NCI-H510A (cell line): ENCODE data around the gene B4GALT2.

Experiments used
- DNase-seq: peaks from one replicate; lab custom pipeline; 2025; lab: John Stamatoyannopoulos, UW

The B4GALT2 gene

DNA sequence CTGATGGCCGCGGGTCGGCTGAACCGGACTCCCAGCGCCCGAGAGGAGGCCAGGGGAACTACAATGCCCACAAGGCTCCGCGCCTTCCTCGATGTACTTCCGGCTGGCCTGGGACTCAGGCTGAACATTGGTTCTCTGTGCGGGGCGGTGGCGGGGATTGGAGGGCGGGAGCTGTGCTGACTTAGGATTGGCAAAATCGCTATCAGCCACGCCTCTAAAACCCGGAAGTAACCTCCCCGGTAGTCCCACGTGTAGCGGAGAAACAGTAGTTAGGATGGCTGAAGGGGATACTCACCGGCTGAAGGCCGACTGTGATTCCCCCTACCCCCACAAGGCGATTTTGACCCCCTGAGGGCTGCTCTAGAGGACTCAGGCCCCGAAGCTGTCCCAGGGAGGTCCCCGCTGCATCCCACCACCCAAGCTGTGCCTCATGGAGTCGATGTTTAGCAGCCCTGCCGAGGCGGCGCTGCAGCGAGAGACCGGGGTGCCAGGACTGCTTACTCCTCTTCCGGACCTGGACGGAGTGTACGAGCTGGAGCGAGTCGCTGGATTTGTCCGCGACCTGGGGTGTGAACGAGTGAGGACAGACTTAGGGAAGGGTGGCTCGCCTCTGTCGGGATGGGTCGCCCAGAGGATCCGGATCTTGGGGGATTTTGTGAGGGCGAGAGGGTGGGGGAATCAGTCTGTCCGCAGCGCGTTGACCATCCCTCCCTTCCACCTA is 9.1 kb upstream of the B4GALT2 start, which contains the start of gene DPH2:
Gene DPH2, plus strand, starts transcription at position 265 of the 721 bp plus-strand sequence. Its CDS starts 166 bp downstream, at position 431.
- DNase-seq, result peak; percentile 100

DNA sequence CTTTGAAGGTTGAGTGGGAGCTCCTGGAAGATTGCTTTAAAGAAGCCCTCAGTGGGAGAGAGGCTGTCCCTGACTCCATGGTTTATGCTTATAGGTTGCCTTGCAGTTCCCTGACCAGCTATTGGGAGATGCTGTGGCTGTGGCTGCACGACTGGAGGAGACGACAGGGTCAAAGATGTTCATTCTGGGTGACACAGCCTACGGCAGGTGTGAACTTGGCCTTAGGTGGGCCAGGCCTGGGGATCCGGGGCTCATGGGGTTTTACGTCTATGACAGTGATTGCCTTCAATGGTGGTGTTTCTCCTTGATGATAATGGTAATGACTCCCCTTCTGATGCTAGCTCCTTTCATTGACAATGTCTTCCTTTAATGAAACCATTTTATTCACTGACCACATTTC is 8.5 kb upstream of the B4GALT2 start:
- DNase-seq, result no peak

DNA sequence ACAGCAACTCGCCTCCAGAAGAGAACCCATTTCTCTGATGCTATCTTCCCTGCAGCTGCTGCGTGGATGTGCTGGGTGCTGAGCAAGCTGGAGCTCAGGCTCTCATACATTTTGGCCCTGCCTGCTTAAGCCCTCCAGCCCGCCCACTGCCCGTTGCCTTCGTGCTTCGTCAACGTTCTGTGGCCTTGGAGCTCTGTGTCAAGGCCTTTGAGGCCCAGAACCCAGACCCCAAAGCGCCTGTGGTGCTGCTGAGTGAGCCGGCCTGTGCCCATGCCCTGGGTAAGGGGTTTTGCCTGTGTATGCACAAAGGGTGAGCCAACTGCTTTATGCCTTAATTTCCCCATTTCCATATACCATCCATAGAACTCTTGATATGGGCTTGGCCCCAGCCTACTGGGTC is 8.1 kb upstream of the B4GALT2 start:
- DNase-seq, result no peak

DNA sequence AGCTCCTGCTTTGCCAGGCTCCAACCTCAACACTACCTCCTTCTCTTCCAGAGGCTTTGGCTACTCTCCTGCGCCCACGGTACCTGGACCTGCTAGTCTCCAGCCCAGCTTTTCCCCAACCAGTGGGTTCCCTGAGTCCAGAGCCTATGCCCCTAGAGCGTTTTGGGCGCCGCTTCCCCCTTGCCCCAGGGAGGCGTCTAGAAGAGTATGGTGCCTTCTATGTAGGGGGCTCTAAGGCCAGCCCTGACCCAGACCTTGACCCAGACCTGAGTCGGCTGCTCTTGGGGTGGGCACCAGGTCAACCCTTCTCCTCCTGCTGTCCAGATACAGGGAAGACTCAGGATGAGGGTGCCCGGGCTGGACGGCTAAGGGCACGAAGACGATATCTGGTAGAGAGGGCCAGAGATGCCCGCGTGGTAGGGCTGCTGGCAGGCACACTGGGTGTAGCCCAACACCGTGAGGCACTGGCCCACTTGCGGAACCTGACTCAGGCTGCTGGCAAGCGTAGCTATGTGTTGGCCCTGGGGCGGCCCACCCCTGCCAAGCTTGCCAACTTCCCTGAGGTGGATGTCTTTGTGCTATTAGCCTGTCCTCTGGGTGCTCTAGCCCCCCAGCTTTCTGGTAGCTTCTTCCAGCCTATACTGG is 7.6 kb upstream of the B4GALT2 start:
- DNase-seq, result no peak

DNA sequence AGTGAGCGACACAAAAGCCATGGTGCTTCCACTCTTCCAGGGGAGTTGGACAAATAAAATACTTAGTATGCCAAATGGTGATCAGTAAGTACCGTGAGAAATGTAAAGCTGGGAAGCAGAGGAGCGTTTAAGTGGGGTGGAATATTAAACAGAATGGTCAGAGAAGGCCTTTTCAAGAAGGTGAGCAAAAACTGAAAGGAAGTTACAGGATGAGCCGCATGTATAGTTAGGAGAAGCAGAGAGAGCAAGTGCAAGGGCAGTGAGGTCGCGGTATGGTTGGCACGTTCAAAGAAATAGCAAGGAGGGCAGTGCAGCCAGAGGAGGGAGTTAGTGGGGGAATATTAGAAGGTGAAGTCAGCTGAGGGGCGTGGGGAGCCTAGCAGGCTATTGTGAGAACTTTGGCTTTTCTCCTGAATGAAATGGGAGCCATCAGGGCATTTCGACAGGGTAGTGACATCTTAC is 5.0 kb upstream of the B4GALT2 start:
- peak; percentile 92 for DNase-seq

DNA sequence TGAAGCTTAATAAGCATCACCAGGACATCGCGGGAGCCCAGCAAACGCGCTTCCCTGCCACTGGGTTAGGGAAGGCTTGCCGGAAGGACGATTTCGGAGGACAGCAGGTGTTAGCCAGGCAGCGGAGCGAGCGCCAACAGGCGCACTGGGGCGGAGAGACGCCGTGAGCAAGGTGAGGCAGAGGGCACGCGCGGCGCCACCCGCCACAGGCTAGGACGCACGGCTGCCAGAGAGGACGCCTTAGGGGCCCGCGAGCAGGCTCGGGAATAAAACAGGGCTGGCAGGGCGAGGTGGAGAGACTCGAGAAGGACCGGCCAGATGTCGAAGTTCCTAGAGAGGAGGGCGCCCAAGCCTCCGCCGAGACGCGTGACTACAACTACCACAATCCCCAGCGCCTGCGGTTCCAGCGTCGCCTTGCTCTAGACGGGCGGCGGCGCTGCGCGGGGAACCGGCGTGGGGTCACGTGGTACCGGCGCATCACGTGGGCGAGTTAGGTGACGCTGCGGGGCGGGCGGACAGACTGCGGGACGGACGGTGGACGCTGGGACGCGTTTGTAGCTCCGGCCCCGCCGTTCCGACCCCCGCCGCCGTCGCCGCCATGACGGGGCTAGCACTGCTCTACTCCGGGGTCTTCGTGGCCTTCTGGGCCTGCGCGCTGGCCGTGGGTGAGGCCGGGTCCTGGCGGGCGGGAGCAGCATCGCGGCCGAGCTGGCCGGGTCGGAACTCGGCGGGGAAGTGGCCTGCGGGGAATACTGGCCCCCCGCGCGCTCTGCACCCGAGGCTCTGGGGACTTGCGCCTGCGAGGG is 4.4 kb upstream of the B4GALT2 start, which contains the start of gene ATP6V0B:
Gene ATP6V0B, plus strand, starts transcription at position 518 of the 806 bp plus-strand sequence. Its CDS starts 81 bp downstream, at position 599.
- DNase-seq, result peak; percentile 100

DNA sequence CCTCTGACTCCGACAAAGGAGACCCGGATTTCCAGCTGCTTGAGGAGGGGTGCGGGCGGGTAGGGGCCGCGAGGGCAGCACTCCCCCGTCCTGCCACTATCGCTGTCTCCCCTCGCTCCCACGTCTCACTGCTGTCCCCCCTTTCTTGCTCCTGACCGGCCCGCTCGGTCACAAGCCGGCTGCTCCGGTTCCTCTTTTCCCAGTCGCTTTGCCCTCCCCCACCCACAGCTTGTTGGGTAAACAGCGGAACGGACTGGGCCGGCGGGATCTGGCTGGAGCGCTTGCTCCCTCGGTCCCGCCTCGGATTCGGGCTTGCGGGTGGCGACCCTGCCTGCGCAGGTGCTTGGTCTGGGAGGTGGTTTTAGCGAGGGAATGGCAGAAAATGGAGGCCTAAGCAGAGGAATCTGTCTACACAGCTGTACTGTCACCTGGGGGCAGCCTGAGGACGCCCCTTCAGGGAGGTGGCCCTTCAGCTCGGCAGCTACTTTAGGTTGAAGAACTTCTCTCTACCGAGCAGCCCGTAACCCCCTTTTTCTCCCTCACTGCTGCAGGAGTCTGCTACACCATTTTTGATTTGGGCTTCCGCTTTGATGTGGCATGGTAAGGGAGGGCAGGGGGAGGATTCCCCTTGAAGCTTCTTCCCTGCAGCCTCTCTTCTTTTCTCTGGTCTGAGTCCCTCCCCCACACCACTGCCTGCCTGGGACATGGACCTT is 3.6 kb upstream of the B4GALT2 start:
- DNase-seq, result peak; percentile 67

DNA sequence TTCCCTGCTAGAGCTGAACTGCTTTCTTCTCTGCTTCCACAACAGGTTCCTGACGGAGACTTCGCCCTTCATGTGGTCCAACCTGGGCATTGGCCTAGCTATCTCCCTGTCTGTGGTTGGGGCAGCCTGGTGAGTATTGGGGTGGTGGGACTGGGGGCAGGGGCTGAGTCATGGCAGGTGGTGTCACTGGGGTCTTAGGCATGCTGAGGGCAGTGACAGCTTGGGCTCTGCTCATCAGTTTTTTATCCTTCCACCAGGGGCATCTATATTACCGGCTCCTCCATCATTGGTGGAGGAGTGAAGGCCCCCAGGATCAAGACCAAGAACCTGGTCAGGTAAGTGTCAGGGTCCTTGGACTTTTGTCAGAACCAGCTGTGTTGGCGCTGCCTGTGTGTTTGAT is 3.0 kb upstream of the B4GALT2 start:
- DNase-seq, result no peak

DNA sequence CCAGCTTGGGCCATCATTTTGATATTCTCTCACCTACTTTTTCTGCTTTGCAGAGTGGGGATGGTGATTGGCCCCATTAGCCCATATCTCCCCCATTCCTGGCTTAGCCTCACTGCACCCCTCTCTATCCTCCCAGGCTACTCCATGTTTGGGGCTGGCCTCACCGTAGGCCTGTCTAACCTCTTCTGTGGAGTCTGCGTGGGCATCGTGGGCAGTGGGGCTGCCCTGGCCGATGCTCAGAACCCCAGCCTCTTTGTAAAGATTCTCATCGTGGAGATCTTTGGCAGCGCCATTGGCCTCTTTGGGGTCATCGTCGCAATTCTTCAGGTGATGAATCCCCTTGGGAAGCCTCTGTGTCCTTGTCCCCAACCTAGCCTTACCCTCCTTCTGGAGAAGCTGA is 2.1 kb upstream of the B4GALT2 start:
- DNase-seq, result no peak

DNA sequence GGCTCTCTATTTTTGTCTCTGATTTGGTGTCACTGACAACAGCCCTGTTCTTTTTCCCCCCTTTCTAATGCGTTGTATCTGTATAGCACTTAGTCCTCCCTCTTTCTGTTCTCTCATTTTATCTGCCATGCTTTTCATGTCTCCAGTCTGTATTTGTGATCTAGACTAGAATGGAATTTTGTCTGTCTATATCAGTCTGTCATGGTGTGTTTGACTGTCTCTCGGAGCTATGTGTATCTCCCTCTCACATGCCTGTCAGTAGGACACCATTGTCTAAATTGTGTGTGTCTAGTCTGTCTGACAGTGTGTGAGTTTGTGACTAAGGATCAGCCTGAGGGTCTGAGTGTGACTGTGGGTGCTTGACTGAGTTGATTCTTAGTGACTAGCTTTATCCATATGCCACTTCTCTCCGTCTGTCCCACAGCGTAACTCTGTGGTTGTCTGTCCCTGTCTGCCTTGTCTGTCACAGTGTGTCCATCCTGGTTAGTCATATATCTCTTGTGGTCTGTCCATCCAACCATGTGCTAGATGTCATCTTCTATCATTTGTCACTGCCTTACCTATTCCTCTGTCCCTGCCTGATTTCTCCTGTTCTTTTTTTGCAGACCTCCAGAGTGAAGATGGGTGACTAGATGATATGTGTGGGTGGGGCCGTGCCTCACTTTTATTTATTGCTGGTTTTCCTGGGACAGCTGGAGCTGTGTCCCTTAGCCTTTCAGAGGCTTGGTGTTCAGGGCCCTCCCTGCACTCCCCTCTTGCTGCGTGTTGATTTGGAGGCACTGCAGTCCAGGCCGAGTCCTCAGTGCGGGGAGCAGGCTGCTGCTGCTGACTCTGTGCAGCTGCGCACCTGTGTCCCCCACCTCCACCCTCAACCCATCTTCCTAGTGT is 1.4 kb upstream of the B4GALT2 start:
- no peak for DNase-seq

DNA sequence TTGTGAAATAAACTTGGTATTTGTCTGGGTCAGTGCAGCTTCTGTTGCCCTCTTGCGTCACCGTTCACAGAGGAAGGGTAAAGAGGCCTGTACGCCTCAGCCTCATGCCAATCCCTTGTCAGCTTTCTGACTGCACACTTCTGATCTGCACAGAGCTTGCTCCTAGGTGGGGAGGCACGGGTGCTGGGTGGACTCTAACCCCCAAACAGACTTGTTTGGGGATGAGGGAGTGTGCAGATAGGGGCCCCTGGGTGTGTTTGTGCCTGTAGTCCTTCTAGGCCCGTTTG is 803 bp upstream of the B4GALT2 start:
- DNase-seq, result no peak

DNA sequence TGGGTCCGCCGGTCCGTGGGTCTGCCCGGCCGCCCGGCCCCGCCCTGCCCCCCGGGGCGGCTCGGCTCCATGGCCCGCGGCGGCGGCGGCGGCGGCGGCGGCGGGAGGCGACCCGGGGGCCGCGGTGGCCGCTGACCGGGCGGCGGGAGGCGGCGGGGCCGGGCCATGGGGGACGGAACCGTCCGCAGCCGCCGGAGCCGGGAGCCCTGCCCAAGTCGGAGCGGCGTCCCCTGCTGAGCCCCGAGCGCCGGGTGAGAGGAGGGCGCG is 184 bp downstream of the B4GALT2 start:
- no peak for DNase-seq

DNA sequence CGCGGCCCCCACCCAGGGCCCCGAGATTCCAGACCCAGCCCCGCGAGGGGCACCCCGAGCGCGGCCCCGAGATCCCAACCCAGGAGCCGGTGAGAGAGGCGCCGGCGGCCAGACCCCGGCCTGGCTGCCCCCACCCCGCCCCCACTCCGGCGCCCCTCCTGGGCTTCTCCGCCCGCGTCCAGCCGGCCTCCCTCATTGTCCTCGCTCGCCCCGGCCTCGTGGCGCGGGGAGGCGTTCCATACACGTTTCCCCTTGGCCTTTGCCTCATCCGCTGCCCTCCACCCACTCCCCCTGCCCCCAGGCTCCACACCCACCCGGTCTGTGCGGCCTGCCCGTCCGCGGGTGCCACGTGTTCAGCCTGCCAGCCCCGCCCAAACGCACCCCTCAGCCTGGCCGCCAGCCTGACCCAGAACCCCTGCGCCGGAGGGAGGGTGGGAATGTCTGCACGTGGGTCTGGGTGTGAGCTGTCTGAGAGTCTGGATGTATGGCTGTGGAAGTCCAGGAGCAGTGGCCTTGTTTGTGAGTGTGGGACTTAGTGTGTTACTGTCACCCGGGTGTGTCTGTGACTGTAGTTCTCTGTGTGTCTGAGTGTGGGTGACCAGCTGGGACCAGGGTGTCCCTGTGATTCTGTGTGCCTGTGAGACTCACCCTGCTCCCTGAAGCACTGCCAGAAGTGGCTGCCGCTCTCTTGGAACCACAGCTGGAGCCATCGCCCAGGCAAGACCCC is 681 bp downstream of the B4GALT2 start:
- DNase-seq, result peak; percentile 78

DNA sequence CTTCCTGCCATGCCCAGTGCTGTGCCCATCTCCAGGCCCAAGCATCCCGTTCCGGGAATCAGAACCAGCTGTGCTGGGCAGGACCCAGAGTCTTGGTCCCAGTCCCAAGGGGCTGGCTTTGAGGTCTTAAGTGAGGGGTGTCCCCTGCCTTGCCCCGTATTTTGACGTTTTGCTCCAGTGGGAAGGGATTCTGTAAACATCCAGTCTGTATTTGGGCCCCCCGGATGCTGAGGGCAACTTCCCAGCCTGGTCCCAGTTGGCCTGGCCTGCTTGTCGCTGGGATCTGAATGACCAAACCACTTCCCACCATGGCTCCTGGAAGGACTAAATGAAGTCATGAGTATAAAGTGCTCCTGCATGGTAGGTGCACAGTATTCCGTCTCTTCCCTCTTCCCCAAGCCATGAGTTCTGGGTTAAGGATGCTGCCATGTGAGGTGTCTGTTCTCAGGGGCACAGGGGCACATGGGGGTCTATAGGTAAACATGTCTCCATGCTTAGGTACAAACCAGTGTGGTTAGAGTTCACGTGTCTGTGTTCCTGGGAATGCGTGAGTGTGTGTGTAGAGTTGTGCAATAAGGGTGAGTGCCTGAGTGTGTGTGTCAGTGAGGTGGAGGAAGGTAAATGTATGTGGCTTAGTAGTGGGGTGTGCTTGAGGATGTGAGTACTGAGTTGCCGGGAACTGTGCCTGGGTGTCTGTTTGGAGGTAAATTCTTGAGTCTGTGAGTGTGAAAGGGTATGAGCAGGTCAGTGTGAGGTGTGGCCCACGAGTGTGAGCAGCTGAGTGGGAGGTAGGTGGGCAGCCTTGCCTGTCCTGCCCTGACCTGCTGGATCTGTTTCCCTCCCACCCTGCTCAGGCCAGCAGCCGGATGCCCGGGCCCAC is 1.5 kb downstream of the B4GALT2 start:
- peak; percentile 52 for DNase-seq

DNA sequence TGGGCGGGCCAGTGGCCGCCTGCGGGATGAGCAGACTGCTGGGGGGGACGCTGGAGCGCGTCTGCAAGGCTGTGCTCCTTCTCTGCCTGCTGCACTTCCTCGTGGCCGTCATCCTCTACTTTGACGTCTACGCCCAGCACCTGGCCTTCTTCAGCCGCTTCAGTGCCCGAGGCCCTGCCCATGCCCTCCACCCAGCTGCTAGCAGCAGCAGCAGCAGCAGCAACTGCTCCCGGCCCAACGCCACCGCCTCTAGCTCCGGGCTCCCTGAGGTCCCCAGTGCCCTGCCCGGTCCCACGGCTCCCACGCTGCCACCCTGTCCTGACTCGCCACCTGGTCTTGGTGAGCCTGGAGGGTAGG is 2.1 kb downstream of the B4GALT2 start:
- DNase-seq, result peak; percentile 91

DNA sequence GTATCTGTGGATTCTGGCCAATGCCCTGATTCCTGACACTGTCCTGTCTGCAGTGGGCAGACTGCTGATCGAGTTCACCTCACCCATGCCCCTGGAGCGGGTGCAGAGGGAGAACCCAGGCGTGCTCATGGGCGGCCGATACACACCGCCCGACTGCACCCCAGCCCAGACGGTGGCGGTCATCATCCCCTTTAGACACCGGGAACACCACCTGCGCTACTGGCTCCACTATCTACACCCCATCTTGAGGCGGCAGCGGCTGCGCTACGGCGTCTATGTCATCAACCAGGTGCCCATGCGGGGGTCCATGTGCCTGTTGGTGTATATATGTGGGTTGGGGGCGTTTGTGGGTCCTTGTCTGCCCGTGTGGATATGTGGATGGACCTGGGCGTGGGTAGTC is 2.6 kb downstream of the B4GALT2 start:
- DNase-seq, result no peak

DNA sequence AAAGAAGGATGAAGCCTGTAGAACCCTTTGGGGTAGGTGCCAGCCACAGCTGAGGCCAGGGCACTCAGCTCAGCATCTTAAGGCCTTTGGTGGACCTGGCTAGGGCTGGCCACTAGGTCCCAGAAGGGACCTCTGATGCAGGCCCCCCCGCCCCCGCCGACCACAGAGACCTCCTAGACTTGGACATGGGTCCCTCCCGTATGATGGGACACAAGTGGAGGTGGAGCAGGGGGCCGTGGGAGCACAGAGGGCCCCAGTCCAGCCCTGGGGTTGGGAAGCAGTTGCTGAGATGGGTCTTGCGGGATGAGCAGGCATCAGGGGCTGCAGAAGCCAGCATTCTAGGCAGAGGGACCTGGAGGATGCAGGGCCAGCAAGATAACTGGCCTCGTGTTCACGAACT is 3.2 kb downstream of the B4GALT2 start:
- DNase-seq, result no peak

DNA sequence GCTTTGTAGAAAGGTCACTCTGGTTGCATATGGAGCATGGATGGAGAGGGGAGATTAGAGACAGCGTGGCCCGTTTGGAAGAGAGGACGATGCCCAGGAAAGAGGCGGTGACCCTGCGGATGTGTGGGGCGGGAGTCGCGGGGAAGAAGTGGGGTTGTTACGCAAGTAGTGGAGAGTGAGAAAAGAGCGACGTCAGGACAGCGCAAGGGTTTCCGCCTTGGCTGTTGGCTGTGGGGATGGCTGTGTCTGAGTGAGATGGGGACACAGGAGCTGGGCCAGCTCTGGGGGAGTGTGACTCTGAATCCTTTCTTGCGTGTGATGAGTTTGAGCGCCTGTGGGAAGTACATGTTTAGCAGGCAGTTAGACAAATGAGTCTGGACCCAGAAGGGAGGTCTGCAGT is 3.8 kb downstream of the B4GALT2 start:
- no peak for DNase-seq

DNA sequence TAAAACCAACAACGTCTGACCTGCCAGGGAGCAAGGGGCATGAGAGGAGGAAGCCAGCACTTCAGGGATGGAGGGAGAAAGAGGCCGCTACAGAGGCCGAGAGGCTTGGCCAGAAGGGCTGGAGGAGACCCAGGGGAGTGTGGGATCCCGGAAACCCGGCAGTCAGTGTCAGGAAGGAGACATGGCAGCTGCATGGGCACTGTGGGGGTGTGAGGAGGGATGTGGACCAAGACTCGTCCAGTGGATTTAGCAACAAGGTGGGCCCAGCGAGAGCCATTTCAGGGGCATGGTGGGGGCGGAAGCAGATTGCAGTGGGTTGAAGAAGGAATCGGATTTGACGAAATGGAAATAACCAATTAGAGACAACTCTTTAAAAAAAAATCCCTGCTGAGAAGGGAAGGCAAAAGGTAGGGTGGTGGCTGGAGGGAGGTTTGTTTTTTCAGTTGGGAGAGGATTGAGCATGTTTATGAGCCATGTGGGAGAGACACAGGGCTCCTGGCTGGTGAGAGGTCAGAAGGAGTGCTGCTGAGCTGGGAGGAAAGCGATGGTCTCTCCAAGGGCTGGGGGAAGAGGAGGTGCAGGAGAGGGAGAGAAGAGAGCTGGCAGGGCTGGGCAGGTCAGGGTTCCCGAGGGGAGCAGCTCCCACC is 4.4 kb downstream of the B4GALT2 start:
- DNase-seq, result no peak
